Anterior cingulate cortex (tissue), 58 donors: ENCODE results near the gene FRYL.

ENCODE experiments used
- DNase-seq, 58 donors: peaks; one replicate each; lab custom pipeline; 2025; lab: John Stamatoyannopoulos, UW

Gene FRYL

DNA sequence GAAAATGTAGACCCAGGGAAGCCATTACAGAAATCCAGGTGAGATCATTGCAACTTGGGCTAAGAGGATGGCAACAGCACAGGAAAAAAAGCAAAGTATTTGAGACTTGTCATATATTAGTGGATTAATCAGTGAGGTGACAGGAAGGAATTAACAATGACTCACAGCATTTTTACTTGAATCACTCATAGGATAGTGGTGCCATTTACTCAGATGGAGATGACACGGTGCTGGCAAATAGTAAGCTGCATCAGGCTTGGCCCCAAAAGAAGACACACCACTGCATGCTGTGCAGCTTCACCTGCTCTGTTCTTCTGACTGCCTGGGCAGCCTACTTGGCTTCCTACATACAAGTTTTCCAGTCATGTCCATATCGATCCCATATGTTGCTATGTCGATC, 144.8 kb downstream of the FRYL start:
- peak in 3 of 58 donors; percentile 8 to 18 (median 13) for DNase-seq

DNA sequence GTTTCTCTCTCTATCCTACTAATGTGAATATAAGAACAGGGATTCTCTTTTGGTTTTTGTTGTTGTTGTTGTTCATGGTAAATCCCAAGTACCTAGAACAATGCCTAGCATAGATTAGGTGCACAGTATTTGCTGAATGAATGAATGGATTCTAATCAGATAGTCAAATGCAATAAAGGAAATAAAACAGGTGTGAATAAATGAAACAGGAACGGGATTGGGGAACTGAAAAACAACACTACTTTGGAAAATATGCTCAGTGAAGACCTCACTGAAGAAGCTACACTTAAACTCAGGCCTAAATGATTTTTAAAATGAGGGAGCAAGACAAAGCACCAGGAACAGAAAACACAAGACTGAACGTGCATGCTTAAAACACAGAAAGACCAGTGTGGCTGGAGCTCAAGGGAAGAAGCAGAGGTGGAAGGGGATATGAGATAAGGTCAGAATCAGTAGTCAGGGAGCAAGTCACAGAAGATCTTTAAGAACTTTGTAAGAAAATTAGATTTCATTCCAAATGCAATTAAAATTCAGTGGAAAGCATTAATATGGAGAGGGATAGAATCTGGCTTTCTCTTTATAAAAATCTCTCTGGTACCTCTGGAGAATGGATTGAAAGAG, 145.3 kb downstream of the FRYL start:
- no peak for DNase-seq

DNA sequence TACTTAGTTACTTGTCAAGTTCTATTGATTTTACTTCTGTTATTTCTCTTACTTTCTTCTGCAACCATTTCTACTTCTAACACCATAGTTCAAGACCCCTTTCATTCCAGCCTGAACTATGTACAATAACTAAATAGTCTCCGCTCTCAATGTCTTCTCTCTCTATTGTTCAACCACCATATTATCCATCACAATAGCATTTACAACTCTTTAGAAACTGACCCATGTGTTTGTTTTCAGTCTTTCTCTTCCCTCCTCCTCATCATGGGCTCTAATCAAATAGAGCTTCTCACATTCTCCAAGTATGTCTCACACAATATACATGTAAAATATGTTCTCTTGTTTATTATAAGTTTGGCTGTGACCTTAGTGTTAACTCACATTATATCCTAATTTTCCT, 146.4 kb downstream of the FRYL start:
- no peak for DNase-seq

DNA sequence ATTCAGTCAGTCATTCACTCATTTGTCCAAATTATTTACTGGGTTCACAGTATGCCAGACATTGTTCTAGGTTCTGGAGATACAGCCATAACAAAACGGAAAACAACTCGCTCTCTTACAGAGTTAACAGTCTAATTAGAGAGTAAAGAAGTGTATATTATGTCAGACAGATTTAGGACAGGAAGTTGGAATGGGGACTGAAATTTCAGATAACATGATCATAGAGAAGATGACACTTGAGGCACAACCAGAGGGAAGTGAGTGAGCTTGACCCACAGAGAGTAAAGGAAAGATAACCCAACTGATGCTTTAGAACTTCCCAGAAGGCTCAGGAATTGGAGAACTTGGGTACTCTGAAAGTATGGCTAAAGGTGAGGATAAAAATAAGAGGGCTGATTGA, 150.6 kb downstream of the FRYL start:
- DNase-seq = no peak

DNA sequence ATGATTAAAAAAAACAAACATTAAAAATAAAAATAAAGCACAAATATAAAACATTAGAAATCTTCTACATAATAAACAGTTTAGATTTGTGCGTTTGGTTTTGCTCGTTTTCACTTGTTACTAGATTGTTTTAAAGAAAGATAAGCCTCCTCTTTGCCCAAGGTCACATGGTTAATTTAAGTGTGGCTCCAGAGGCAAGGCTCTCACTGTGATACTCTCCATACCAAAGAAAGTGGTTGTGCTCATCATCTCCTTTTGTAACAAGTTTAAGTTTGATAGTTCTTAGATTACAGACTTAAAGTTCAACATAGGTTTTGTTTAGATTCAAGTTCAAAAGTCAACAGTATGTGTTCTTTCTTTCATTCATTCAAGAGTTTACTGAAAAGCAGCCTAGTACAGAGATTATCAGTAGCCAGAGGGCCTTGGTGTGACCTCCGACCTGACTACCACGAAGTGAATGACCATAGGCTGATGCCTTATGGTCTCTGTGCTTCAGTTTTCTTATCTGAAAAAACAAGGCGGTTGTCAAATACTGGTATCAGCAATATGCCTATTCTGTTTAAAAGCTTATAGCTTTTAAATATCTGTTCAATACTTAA, 156.8 kb downstream of the FRYL start:
- no peak for DNase-seq

DNA sequence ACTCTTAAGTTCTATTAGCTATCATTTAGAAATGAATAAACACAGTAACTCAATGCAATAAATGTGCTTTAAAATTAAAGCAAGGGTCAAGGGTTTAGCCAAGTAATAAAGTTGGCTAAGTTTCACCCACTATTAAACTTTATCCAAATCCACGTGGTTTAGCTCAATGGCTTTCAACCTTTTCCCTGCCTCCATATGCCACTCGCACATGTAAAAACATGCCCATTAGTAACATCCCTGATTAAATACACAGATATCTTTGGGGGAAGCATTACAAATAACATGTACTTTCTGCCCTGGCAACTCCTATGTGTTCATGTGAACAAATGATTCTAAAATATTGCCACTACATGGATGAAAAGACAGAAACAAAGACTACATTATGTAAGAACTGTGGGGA, 159.2 kb downstream of the FRYL start:
- no peak for DNase-seq

DNA sequence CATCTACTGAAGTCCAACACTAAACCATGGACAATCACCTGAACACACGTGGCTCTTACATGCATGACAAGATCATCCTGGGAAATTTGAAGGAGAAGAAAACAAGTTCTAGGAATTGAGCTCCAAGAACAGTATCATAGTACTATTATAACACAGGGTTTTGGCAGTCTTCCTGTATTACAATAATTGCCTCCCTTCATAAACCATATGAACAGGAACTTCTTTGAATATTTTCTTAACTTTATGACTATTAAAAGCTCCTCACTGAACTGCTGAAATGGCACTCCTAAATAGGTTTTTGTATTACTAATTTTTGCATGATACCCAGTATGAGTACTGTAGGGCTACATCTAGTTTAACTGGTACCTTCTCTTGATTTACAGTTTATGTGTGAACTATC, 160.0 kb downstream of the FRYL start:
- DNase-seq = no peak

DNA sequence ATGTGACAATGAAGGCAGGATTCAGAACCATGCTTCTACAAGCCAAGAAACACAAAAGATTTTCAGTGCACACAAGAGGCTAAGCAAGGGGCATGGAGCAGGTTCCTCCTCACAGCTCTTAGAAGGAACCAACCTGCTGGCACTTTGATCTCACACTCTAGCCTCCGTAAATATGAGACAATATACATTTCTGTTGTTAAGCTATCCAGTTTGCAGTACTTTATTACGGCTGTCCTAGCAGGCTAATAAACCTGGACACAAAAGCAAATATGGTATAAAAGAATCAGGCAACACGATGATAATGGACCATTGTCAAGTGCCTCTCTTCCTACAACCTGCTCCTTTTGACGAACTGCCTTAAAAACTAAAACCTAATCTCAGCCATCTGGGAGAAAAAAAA, 175.6 kb downstream of the FRYL start:
- DNase-seq = no peak

DNA sequence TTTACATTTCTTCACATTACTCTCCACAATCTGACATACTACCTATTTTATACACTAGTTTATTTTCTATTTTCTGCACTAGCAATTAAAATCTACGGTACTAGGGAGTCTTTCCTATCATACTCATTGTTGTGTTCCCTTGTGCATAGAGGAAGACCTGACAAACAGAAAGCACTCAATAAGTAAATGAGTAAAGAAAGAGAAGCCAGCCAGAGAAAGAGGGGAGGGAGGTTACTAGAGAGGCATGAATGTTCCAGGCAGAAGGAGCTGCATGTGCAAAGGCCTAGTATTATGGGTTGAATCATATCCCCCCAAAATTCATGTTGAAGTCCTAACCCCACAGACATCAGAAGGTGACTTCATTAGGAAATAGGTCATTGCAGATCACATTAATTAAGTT, 176.0 kb downstream of the FRYL start:
- DNase-seq = no peak

DNA sequence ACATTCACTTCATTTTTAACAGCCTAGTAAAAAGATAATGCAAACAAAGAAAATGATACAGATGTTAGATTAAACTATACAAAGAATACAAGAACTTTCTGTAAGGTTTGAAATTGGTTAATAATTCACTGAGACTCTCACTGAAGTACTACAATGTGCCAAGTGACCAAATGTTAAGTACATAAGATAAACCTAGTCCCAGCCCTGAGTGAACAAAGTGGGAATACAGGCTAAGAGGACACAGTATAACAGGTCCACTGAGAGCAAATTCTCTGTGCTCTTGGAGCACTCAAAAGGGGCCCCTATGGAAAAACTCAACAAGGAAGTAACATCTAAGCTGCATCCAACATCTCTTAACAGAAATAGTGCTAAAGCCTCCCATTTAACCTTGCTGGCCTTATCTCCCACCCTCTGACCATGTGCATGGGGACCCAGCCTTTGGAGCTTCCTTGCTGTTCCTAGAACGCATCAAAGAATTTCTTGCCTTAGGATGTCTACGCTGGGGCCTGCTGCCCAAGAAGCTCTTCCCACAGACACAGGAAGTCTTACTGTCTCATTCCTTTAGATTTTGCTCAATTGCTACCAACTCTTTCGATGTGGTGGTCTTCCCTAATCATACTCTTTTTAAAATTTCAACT, 176.6 kb downstream of the FRYL start:
- no peak for DNase-seq

DNA sequence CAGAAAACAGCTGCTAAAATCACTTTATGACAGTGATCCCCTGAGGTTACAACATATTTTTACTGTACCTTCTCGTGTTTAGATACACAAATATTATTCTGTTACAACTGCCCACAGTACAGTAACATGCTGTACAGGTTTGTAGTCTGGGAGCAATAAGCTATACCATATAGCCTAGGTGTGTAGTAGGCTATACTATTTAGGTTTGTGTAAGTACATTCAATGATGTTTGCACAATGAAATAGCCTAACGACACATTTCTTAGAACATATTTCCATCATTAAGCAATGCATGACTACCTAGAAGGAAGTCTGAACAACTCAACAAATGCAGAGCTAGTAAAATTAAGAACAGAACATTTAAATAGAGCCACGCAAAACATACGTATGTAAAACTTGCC, 177.3 kb downstream of the FRYL start:
- DNase-seq = no peak

DNA sequence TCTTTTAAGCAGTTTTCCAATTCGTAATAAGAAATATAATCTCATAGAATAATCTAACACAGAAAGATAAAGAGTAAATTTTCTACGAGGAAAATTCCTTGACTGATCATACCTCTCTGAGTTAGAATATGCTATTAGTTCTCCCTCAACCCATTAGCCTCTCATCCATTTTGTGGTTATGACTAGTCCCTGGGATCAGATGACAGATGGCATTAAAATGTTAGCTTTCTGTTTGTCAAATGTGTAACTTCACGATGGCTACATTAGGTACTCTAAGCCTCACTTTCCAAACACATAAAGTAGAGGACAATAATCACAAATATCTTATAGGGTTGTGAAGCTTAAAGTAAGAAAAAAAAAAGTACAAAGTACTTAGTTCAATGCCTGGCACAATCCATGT, 177.9 kb downstream of the FRYL start:
- no peak for DNase-seq

DNA sequence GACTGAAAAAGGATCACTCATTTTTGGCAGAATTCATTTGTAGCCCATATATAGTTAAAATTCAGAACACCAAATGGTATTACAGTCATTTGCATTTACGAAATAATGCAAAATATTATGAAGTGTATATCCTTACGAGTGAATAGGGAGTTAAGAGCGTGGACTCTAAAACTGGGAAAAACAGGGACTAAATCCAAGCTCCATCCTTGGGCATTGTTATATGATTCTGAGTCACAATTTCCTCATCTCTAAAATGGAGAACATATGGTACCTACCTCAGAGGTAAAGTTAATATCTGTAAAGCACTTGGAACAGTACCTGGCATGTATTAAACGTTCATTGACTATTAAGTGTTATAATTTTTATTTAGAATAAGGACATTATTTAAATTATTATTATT, 183.7 kb downstream of the FRYL start:
- DNase-seq = no peak

DNA sequence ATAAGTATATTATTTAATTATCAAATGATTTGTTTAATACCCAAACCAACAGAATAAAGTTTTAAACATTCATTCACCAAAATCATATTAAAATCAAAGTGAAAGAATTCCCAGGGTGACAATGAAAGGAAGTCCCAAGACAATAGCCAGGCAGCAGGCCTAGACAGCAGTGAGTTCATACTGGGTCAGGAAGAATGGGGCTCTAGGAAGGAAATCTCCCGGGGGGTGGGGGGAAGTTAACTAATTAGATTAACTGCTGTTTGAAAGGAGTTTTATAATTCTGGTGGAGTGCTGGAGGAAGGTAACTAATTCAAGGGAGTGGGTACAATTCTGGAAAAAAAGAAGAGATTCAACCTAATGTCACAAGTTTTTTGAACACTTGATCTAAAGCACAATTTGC, 185.9 kb downstream of the FRYL start:
- DNase-seq = no peak

DNA sequence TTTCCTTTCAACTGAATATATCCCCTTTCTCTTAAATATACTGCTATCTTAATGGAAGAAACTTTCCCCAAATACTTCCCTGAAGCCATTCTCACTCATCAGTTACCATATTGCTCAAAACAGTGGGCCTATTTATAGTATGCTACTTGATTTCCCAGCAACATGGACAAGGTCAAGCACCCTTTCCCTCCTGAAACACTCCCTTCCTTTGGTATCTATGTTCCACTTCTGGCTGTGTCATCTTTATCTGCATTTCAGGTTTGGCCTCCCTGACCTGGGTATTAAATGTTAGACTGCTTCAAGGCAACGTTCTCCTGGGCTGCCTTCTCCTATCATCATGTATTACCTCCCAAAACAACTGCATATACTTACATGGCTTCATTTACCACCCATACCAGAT, 188.7 kb downstream of the FRYL start:
- no peak for DNase-seq

DNA sequence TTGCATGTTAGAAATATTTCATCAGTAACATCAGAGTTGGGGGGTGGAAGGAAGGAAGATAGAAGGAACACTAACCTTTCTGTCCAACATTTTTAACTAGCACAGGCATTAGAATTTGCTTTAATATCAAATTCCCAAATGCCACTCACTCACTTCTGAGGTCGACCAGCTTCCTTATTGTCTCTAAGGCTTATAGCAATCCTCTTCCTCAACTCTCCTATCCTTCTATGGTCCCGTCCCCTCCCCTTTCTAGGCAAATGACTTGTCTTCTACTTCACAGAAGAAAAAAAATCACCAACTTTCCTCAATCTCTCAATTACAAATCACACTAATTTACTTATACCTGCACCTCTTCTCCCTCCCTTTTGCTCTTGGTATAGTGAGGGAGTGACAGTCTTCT, 189.2 kb downstream of the FRYL start:
- no peak for DNase-seq

DNA sequence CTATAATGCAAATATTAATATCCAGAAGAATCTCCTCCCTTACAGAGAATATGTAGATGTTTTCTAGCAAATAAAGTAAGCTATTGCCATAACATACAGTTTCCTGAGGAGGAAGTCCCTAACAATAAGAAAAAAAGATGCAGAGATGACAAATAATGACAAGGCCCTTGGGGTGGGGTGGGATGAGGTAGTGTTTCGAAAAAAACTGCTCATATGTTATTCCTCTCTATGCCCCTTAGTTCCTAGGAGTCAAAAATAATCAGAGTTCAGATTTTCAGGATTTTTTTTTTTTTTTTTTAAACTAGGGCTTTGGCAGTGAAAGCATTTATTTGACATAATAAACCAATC, 191.0 kb downstream of the FRYL start:
- DNase-seq = no peak

DNA sequence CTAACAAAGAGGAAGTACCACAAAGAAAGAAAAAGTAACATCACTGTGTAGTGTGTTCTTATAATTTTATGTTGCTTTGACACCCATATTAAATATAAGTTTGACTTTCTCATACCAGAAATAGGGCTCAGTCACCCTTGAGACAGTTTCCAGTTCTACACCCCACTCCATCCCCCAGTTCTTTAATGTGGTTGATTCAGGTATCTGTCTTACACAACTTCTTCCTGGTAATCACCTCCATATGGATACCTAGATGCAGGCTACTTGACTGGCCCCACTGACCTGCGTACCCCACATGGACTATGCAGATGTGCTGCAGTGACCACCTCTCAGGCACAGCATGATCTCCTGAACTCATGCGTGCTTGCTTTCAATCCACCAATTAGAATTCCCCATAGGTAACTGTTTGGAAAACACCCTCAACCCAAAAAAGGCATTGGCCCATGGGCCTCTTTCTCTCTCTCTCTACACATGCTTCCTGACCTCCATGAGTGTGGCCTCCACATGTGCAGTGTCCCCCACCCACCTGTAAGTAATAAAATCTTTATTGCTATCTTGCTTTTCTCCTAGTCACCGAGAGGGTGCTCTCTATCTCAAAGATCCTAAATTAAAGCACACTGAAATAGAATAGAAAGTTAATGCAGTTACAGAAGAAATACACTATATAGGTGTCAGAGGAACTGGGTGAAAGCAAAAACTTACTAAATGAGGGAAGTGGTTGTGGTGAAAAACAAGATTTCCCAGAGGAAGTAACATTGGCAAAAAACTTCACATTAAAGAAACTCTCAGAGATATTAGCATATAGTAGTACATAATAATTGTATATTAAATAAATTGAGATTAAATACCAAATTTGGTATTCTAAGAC, 191.6 kb downstream of the FRYL start:
- DNase-seq = no peak

DNA sequence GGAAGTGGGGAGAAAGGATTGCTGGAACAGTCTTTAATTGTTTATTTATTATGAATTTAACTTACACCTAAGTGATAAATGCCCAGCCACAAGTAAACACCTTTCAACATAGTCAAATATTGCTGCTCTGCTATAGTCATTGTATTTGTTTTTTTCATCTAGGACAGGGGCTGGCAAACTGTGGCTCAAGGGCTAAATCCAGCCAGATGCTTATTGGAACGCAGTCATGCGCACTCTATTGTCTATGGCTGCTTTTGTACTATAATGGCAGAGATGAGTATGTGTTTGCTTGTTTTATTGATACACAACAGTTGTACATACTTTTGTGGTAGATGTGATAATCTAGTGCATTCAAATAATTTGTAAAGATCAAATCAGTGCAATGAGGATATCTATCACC, 194.7 kb downstream of the FRYL start:
- peak in 3 of 58 donors; percentile 2 to 16 (median 3) for DNase-seq

DNA sequence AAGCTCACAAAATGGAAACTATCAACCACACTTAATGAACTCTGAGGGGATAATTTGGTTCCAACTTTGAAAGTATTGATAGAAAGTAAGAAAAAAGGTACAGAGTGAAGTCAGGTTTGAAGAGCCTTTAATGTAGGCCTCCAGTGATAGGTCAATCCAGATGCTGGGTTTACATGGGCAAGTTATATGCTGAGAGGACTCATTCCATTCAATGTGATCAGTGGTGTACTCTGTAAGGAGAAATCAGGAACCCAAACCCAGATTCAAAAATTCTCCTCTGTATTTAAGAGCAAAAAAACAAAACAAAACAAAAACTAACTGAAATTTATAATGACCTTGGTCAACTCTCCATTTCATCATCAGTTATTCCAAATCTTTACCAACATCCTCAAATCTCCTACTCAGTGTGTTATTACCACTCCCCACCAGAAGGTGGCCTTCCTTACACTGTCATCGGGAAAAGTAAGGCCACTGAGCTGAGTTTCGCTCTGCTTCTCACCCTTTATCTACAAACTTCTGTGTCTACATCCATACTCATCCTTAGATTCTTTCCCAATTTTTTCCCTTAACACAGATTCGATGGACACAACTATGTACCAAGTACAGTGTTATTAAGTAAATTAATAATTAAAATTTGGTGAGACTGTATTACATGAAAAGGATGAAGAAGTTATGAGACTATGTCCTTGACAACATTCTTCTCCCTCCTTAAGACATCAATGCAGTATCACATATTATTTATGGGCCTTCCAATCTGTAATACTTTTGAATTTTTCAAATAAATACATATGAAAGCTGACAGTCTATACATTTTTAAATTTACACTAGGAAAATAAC, 201.7 kb downstream of the FRYL start:
- DNase-seq = peak in 43 of 58 donors; percentile 1 to 78 (median 18)

DNA sequence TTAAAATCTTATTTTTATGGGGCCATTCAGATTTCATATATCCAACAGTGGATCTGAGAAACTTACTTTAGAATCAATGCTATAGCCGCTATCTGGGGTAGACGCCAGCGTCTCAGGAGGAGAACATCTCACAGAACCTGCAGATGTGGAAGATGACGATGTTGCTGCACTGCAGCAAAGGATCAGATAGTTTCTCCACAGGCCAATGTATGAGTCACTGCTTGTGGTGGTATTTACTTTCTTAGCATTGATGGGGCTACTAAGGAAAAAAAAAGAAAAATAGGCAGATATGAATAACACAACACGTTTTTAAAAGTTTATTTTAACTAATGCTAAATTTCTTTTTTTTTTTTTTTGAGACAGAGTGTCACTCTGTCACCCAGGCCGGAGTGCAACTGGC, 204.1 kb downstream of the FRYL start:
- no peak for DNase-seq
